Measurements from ENCODE around the gene PRR22. TPM values are rescaled to one million over a fixed set of nuclear protein-coding genes. Genes with fewer than 3 reads are reported as not detected.
A peak's percentile ranks its signal among the peaks of the same experiment; 100 is the strongest.

The PRR22 gene
- total and polyA plus RNA-seq, 9 of the 15 experiments (the other 6 are each of a cell fraction or from before 2014, with no cell fraction given), result 0.03 to 12.0 (median 2.0) TPM; not detected in 1

GRCh38 chr19:5773276-5773675, 11.3 kb downstream of the PRR22 start:
- Histone ChIP-seq H3K4me1 (replicated peaks in 1 of 2; ENCODE audit: control insufficient read depth in 2 of 2, insufficient read depth in 2 of 2, low read length in 2 of 2) (peaks cover 0 to 10% of the 10 kb centered on the region in 2 experiments; a peak in 4 of 5 replicates), H3K27ac (ENCODE audit: extremely low read depth, low read depth, low read length) (no peak overlapping the region), H3K4me3 (no peak overlapping the region), H4K20me1 (replicated peaks; ENCODE audit: control insufficient read depth, insufficient read depth, low read length) (no peaks in the 10 kb centered on the region), H3K79me2 (ENCODE audit: control insufficient read depth, insufficient read depth, low read length) (no peaks in the 10 kb centered on the region), H3K9ac (ENCODE audit: insufficient read depth in 1 of 2, low read depth in 2 of 2, low read length in 2 of 2) (no peak overlapping the region), H3K36me3 (ENCODE audit: control insufficient read depth, insufficient read depth, low read length) (no peaks in the 10 kb centered on the region), H2AFZ (ENCODE audit: low read depth, low read length) (peak overlapping the region; percentile 79), H3K9me3 (replicated peaks; ENCODE audit: control insufficient read depth, insufficient read depth, low read depth, low read length) (no peaks in the 10 kb centered on the region), H3K4me2 (ENCODE audit: insufficient read depth, low read length) (no peak overlapping the region), H3K9me1 (ENCODE audit: control insufficient read depth, insufficient read depth, low read length) (no peaks in the 10 kb centered on the region), H3K27me3 (ENCODE audit: control insufficient read depth in 2 of 2, insufficient read depth in 2 of 2, low read length in 2 of 2) (peaks cover 2 to 11% of the 10 kb centered on the region in 2 experiments; a peak in 2 of 5 replicates)
- BruUV-seq (replicated peaks), result no TSS peak
- intact Hi-C loops (cut with micrococcal nuclease) (no loop called here), in situ Hi-C loops (cut with MboI) (no loop called here)
- POLR2A ChIA-PET, result interaction anchor here (0.6 to 1.2 kb wide), 5 partner anchors 10 to 55 kb away, joined by 3 to 4 read pairs (median 3); no protein-coding TSS in a partner anchor
- TF ChIP-seq NFRKB (IDR thresholded peaks at IDR 0.05; ENCODE audit: low read depth), result peak; percentile 41; the same call in 1 of the 2 replicates
- no peak for TF ChIP-seq MAFK (IDR thresholded peaks at IDR 0.05; ENCODE audit: low read length)
- 0 out of 2 replicates have a peak, but pooled peaks have one; percentile 10 for TF ChIP-seq LEF1 (IDR thresholded peaks at IDR 0.05)
- peak; percentile 22; the same call in 1 of the 2 replicates for TF ChIP-seq TRIM28 (IDR thresholded peaks at IDR 0.05)
- CTCF ChIA-PET (ENCODE audit: low intra/inter-chr PET ratio), result interaction anchor here (0.6 to 1.8 kb wide), 6 partner anchors 17 to 250 kb away, joined by 3 to 18 read pairs (median 8); no protein-coding TSS in a partner anchor
- WGBS (ENCODE audit: insufficient coverage, low coverage, missing lambda C conversion rate), result 77% methylated on average over 5 of the region's 5 CpGs
- no peak for DNase-seq (ENCODE audit: extremely low read depth in 1 of 4, low spot score in 3 of 4)
- FAIRE-seq, result no peak
- no peak; the same call in 2 of the 3 replicates for ATAC-seq

DNA sequence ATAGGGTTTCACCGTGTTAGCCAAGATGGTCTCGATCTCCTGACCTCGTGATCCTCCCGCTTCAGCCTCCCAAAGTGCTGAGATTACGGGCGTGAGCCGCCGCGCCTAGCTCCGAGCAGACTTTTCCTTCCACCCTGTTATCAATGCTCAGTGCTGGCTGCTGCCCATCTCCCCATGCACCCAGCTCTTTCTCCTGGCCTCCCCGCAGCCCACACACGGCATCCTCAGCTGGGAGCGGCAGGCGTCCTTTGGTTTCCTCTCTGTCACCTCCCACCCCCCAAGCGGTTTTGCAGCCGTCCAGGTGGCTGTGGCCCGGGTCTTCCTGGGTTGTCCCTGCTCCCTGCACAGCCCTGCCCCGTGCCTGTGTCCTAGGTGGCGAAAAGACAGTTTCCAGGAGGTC, 12.1 kb downstream of the PRR22 start:
- Histone ChIP-seq H3K9me3 (replicated peaks; ENCODE audit: control insufficient read depth, insufficient read depth, low read depth, low read length) (no peaks in the 10 kb centered on the region), H3K4me1 (replicated peaks in 1 of 2; ENCODE audit: control insufficient read depth in 2 of 2, insufficient read depth in 2 of 2, low read length in 2 of 2) (peaks cover 0 to 10% of the 10 kb centered on the region in 2 experiments; a peak in 4 of 5 replicates), H3K27ac (ENCODE audit: extremely low read depth, low read depth, low read length) (no peak overlapping the region), H3K27me3 (ENCODE audit: control insufficient read depth in 2 of 2, insufficient read depth in 2 of 2, low read length in 2 of 2) (peaks cover 2 to 9% of the 10 kb centered on the region in 2 experiments; a peak in 2 of 5 replicates), H3K9ac (ENCODE audit: insufficient read depth in 1 of 2, low read depth in 2 of 2, low read length in 2 of 2) (peak overlapping the region in 1 of 2 experiments; percentile 35; a peak in 1 of 4 replicates), H4K20me1 (replicated peaks; ENCODE audit: control insufficient read depth, insufficient read depth, low read length) (no peaks in the 10 kb centered on the region), H3K9me1 (ENCODE audit: control insufficient read depth, insufficient read depth, low read length) (no peaks in the 10 kb centered on the region), H2AFZ (ENCODE audit: low read depth, low read length) (peak overlapping the region; percentile 79; the same call in 1 of the 2 replicates), H3K4me2 (ENCODE audit: insufficient read depth, low read length) (no peak overlapping the region), H3K36me3 (ENCODE audit: control insufficient read depth, insufficient read depth, low read length) (no peaks in the 10 kb centered on the region), H3K4me3 (no peak overlapping the region), H3K79me2 (ENCODE audit: control insufficient read depth, insufficient read depth, low read length) (no peaks in the 10 kb centered on the region)
- FAIRE-seq (no peak), ATAC-seq (no peak), DNase-seq (ENCODE audit: extremely low read depth in 1 of 4, low spot score in 3 of 4) (peak in 1 of 4 experiments; percentile 5)
- ChIA-PET POLR2A (no interaction called here), CTCF (ENCODE audit: low intra/inter-chr PET ratio) (no interaction called here)
- 71% methylated on average over 19 of the region's 19 CpGs for WGBS (ENCODE audit: insufficient coverage, low coverage, missing lambda C conversion rate)
- BruUV-seq (replicated peaks), result no TSS peak
- intact Hi-C loops (cut with micrococcal nuclease), result no loop called here
- TF ChIP-seq IRF2 (CRISPR knock-in tag; IDR thresholded peaks at IDR 0.05) (no peak), HMG20A (CRISPR knock-in tag; conservative IDR thresholded peaks at IDR 0.05) (no peak), BHLHE40 (IDR thresholded peaks at IDR 0.05; ENCODE audit: low read length) (no peak), ARNT (IDR thresholded peaks at IDR 0.05) (no peak)
- TF ChIP-seq, protein P1, sequence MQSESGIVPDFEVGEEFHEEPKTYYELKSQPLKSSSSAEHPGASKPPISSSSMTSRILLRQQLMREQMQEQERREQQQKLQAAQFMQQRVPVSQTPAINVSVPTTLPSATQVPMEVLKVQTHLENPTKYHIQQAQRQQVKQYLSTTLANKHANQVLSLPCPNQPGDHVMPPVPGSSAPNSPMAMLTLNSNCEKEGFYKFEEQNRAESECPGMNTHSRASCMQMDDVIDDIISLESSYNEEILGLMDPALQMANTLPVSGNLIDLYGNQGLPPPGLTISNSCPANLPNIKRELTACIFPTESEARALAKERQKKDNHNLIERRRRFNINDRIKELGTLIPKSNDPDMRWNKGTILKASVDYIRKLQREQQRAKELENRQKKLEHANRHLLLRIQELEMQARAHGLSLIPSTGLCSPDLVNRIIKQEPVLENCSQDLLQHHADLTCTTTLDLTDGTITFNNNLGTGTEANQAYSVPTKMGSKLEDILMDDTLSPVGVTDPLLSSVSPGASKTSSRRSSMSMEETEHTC (IDR thresholded peaks at IDR 0.05), result no peak
- in situ Hi-C loops (cut with MboI), result no loop called here

Measured in K562 (cell line).